ENCODE results near the gene TAPBP. TPM values are rescaled to one million over a fixed set of nuclear protein-coding genes. Genes with fewer than 3 reads are reported as not detected.

TAPBP gene
- total RNA-seq, 1 donor from 2014 or later, result 1.7 TPM

GRCh38 chr6:33294086-33294823 is 19.6 kb downstream of the TAPBP start:
- H3K4me1 ChIP-seq, result peaks cover 9% of the 10 kb centered on the region
- peaks cover 24% of the 10 kb centered on the region for H3K79me2 ChIP-seq (ENCODE audit: low read depth)
- TF ChIP-seq CTCF (IDR thresholded peaks at IDR 0.05), result no peak
- TF ChIP-seq EZH2 (IDR thresholded peaks at IDR 0.05), result no peak
- TF ChIP-seq EZH2phosphoT487 (IDR thresholded peaks at IDR 0.05), result no peak
- H3K27me3 ChIP-seq, result no peaks in the 10 kb centered on the region
- H3K4me2 ChIP-seq, result no peak overlapping the region
- H3K36me3 ChIP-seq, result no peaks in the 10 kb centered on the region
- DNase-seq (ENCODE audit: low spot score), result no peak
- Mint-ChIP-seq H3K27ac (no peak overlapping the region), H3K9me3 (no peaks in the 10 kb centered on the region), H3K4me3 (peak overlapping the region; percentile 39), H3K4me1 (peaks cover 29% of the 10 kb centered on the region), H3K27me3 (ENCODE audit: insufficient read depth, low read depth) (peaks cover 5% of the 10 kb centered on the region), H3K36me3 (no peaks in the 10 kb centered on the region)
- no peak overlapping the region for H3K27ac ChIP-seq
- no peak overlapping the region for H2AFZ ChIP-seq (replicated peaks)
- no peak overlapping the region for H3K9ac ChIP-seq
- H3F3A ChIP-seq (ENCODE audit: low read depth), result peaks cover 25% of the 10 kb centered on the region
- no peak overlapping the region for H3K4me3 ChIP-seq
- no peaks in the 10 kb centered on the region for H3K9me3 ChIP-seq (ENCODE audit: low read depth)
- peaks cover 4% of the 10 kb centered on the region for H4K20me1 ChIP-seq (ENCODE audit: low read depth)

- Mint-ChIP-seq H3K9me3 (no peaks in the 10 kb centered on the region), H3K27me3 (ENCODE audit: insufficient read depth, low read depth) (peaks cover 5% of the 10 kb centered on the region), H3K27ac (no peak overlapping the region), H3K36me3 (no peaks in the 10 kb centered on the region), H3K4me3 (peak overlapping the region; percentile 31), H3K4me1 (peaks cover 38% of the 10 kb centered on the region)
- no peaks in the 10 kb centered on the region for H3K9me3 ChIP-seq (ENCODE audit: low read depth)
- peaks cover 18% of the 10 kb centered on the region for H3F3A ChIP-seq (ENCODE audit: low read depth)
- peaks cover 12% of the 10 kb centered on the region for H3K4me1 ChIP-seq
- H3K36me3 ChIP-seq, result no peaks in the 10 kb centered on the region
- no peak overlapping the region for H3K9ac ChIP-seq
- H4K20me1 ChIP-seq (ENCODE audit: low read depth), result peaks cover 4% of the 10 kb centered on the region
- no peak overlapping the region for H2AFZ ChIP-seq (replicated peaks)
- no peak overlapping the region for H3K4me3 ChIP-seq
- no peak overlapping the region for H3K4me2 ChIP-seq
- H3K27ac ChIP-seq, result no peak overlapping the region
- TF ChIP-seq EZH2phosphoT487 (IDR thresholded peaks at IDR 0.05), result no peak
- TF ChIP-seq EZH2 (IDR thresholded peaks at IDR 0.05), result no peak
- no peak for TF ChIP-seq CTCF (IDR thresholded peaks at IDR 0.05)
- no peaks in the 10 kb centered on the region for H3K27me3 ChIP-seq
- peaks cover 30% of the 10 kb centered on the region for H3K79me2 ChIP-seq (ENCODE audit: low read depth)
- DNase-seq (ENCODE audit: low spot score), result no peak
Observed at GRCh38 chr6:33292996-33293682, 20.7 kb downstream of the TAPBP start.

GRCh38 chr6:33290459-33290858 is 23.4 kb downstream of the TAPBP start:
- H3K36me3 Mint-ChIP-seq, result peaks cover 12% of the 10 kb centered on the region
- no peak overlapping the region for H3K27ac Mint-ChIP-seq
- H3K4me2 ChIP-seq, result peak overlapping the region; percentile 97
- H3K4me1 ChIP-seq, result peaks cover 9% of the 10 kb centered on the region
- H3K9me3 Mint-ChIP-seq, result no peaks in the 10 kb centered on the region
- no peak overlapping the region for H3K27ac ChIP-seq
- H4K20me1 ChIP-seq (ENCODE audit: low read depth), result peaks cover 4% of the 10 kb centered on the region
- no peak for TF ChIP-seq EZH2 (IDR thresholded peaks at IDR 0.05)
- no peak for TF ChIP-seq CTCF (IDR thresholded peaks at IDR 0.05)
- TF ChIP-seq EZH2phosphoT487 (IDR thresholded peaks at IDR 0.05), result no peak
- no peak overlapping the region for H2AFZ ChIP-seq (replicated peaks)
- DNase-seq (ENCODE audit: low spot score), result no peak
- H3K79me2 ChIP-seq (ENCODE audit: low read depth), result peaks cover 29% of the 10 kb centered on the region
- H3K4me3 ChIP-seq, result peak overlapping the region; percentile 85
- peaks cover 6% of the 10 kb centered on the region for H3F3A ChIP-seq (ENCODE audit: low read depth)
- H3K9ac ChIP-seq, result peak overlapping the region; percentile 69
- peaks cover 5% of the 10 kb centered on the region for H3K27me3 Mint-ChIP-seq (ENCODE audit: insufficient read depth, low read depth)
- H3K9me3 ChIP-seq (ENCODE audit: low read depth), result no peaks in the 10 kb centered on the region
- H3K4me3 Mint-ChIP-seq, result peak overlapping the region; percentile 99
- H3K27me3 ChIP-seq, result no peaks in the 10 kb centered on the region
- peaks cover 31% of the 10 kb centered on the region for H3K4me1 Mint-ChIP-seq
- no peaks in the 10 kb centered on the region for H3K36me3 ChIP-seq

All from neural progenitor cell (in vitro differentiated cells).